ENCODE data around the gene NDST3.

The NDST3 gene

DNA sequence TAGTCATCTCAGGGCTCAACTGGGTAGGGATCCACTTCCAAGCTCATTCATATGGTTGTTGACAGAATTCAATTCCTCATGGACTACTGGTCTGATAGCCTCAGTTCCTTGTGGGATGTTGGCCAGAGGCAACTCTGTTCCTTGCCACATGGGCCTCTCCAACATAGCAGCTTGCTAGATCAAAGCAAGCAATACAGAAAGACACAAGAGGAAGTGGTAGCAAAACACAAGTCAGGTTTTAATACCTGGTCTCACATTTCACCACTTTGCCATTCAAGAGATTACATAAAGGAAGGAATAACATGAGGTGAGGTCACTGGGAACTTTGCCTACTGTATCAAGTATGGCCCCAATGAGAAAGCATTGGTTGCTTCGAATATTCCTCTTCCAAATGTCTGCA lies 239.4 kb downstream of the NDST3 start:
- TF ChIP-seq ZFP30 (CRISPR knock-in tag; IDR thresholded peaks at IDR 0.05) = no peak
- no peak for TF ChIP-seq ARNTL (CRISPR knock-in tag; IDR thresholded peaks at IDR 0.05; ENCODE audit: borderline replicate concordance, low read depth)
- no peak for TF ChIP-seq RARB (CRISPR knock-in tag; IDR thresholded peaks at IDR 0.05)
- TF ChIP-seq, protein P1, sequence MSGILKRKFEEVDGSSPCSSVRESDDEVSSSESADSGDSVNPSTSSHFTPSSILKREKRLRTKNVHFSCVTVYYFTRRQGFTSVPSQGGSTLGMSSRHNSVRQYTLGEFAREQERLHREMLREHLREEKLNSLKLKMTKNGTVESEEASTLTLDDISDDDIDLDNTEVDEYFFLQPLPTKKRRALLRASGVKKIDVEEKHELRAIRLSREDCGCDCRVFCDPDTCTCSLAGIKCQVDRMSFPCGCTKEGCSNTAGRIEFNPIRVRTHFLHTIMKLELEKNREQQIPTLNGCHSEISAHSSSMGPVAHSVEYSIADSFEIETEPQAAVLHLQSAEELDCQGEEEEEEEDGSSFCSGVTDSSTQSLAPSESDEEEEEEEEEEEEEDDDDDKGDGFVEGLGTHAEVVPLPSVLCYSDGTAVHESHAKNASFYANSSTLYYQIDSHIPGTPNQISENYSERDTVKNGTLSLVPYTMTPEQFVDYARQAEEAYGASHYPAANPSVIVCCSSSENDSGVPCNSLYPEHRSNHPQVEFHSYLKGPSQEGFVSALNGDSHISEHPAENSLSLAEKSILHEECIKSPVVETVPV (CRISPR knock-in tag; IDR thresholded peaks at IDR 0.05) = no peak
- no peak for TF ChIP-seq ZNF8 (CRISPR knock-in tag; IDR thresholded peaks at IDR 0.05)
- TF ChIP-seq ZNF565 (CRISPR knock-in tag; conservative IDR thresholded peaks at IDR 0.05; ENCODE audit: low read depth) = no peak
- TF ChIP-seq, protein P2, sequence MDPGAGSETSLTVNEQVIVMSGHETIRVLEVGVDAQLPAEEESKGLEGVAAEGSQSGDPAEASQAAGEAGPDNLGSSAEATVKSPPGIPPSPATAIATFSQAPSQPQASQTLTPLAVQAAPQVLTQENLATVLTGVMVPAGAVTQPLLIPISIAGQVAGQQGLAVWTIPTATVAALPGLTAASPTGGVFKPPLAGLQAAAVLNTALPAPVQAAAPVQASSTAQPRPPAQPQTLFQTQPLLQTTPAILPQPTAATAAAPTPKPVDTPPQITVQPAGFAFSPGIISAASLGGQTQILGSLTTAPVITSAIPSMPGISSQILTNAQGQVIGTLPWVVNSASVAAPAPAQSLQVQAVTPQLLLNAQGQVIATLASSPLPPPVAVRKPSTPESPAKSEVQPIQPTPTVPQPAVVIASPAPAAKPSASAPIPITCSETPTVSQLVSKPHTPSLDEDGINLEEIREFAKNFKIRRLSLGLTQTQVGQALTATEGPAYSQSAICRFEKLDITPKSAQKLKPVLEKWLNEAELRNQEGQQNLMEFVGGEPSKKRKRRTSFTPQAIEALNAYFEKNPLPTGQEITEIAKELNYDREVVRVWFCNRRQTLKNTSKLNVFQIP (CRISPR knock-in tag; IDR thresholded peaks at IDR 0.05; ENCODE audit: borderline replicate concordance, low read depth) = no peak
- no peak for TF ChIP-seq TOX (CRISPR knock-in tag; IDR thresholded peaks at IDR 0.05; ENCODE audit: borderline replicate concordance)
- TF ChIP-seq, protein P3, sequence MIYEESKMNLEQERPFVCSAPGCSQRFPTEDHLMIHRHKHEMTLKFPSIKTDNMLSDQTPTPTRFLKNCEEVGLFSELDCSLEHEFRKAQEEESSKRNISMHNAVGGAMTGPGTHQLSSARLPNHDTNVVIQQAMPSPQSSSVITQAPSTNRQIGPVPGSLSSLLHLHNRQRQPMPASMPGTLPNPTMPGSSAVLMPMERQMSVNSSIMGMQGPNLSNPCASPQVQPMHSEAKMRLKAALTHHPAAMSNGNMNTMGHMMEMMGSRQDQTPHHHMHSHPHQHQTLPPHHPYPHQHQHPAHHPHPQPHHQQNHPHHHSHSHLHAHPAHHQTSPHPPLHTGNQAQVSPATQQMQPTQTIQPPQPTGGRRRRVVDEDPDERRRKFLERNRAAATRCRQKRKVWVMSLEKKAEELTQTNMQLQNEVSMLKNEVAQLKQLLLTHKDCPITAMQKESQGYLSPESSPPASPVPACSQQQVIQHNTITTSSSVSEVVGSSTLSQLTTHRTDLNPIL (CRISPR knock-in tag; IDR thresholded peaks at IDR 0.05; ENCODE audit: low read depth) = no peak
- ATAC-seq = no peak

DNA sequence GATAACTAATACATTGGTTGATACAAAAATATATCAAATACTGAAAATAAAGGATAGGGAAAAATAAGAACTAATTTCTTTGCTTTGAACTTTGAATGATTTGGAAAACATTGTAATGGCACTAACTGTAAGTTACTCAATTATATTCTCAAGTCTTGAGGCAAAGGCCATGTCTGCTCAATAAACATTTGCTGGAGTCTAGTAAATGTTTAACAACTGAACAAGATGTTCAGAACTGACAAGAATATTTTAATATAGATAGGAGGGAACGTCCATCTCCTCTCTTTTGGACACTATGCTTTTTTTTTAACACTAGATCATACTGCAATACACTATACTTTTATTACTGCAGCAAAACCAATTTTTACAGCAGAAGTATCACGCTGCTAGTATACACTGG lies 242.3 kb downstream of the NDST3 start:
- ATAC-seq = no peak
- TF ChIP-seq ARNTL (CRISPR knock-in tag; IDR thresholded peaks at IDR 0.05; ENCODE audit: borderline replicate concordance, low read depth) (no peak), ZNF70 (CRISPR knock-in tag; IDR thresholded peaks at IDR 0.05) (no peak)
- TF ChIP-seq, protein P4, sequence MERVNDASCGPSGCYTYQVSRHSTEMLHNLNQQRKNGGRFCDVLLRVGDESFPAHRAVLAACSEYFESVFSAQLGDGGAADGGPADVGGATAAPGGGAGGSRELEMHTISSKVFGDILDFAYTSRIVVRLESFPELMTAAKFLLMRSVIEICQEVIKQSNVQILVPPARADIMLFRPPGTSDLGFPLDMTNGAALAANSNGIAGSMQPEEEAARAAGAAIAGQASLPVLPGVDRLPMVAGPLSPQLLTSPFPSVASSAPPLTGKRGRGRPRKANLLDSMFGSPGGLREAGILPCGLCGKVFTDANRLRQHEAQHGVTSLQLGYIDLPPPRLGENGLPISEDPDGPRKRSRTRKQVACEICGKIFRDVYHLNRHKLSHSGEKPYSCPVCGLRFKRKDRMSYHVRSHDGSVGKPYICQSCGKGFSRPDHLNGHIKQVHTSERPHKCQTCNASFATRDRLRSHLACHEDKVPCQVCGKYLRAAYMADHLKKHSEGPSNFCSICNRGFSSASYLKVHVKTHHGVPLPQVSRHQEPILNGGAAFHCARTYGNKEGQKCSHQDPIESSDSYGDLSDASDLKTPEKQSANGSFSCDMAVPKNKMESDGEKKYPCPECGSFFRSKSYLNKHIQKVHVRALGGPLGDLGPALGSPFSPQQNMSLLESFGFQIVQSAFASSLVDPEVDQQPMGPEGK (CRISPR knock-in tag; IDR thresholded peaks at IDR 0.05; ENCODE audit: borderline replicate concordance) = no peak

DNA sequence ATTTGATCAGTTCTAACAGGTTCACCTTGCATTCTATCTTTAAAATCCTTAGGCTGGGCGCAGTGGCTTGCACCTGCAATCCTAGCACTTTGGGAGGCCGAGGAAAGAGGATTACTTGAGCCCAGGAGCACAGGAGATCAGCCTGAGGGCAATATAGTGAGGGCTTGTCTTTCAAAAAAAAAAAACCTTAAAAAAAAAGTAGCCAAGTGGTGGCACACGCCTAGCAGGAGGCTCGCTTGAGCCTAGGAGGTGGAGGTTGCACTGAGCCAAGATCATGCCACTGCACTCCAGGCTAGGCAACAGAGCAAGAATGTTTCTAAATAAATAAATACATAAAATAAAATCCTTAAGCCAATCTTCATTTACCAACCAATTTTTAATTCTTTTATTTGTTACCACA lies 243.0 kb downstream of the NDST3 start:
- ATAC-seq = no peak
- TF ChIP-seq TOX (CRISPR knock-in tag; IDR thresholded peaks at IDR 0.05; ENCODE audit: borderline replicate concordance) (no peak), ZFP3 (CRISPR knock-in tag; IDR thresholded peaks at IDR 0.05) (no peak), PPARA (CRISPR knock-in tag; IDR thresholded peaks at IDR 0.05; ENCODE audit: borderline replicate concordance) (no peak), ISL1 (CRISPR knock-in tag; IDR thresholded peaks at IDR 0.05) (no peak), ZFP30 (CRISPR knock-in tag; IDR thresholded peaks at IDR 0.05) (no peak), ZNF565 (CRISPR knock-in tag; conservative IDR thresholded peaks at IDR 0.05; ENCODE audit: low read depth) (no peak), ESRRG (CRISPR knock-in tag; IDR thresholded peaks at IDR 0.05) (no peak), OSR1 (CRISPR knock-in tag; IDR thresholded peaks at IDR 0.05) (no peak), CSDC2 (CRISPR knock-in tag; IDR thresholded peaks at IDR 0.05) (no peak), SNAI2 (CRISPR knock-in tag; IDR thresholded peaks at IDR 0.05) (no peak), ZNF8 (CRISPR knock-in tag; IDR thresholded peaks at IDR 0.05) (no peak), GLIS3 (CRISPR knock-in tag; IDR thresholded peaks at IDR 0.05) (no peak), ZNF70 (CRISPR knock-in tag; IDR thresholded peaks at IDR 0.05) (no peak), ZC3H10 (CRISPR knock-in tag; IDR thresholded peaks at IDR 0.05) (no peak)
- TF ChIP-seq, protein P1 (CRISPR knock-in tag; IDR thresholded peaks at IDR 0.05) = no peak
- TF ChIP-seq, protein P3 (CRISPR knock-in tag; IDR thresholded peaks at IDR 0.05; ENCODE audit: low read depth) = no peak
- TF ChIP-seq, protein P5, sequence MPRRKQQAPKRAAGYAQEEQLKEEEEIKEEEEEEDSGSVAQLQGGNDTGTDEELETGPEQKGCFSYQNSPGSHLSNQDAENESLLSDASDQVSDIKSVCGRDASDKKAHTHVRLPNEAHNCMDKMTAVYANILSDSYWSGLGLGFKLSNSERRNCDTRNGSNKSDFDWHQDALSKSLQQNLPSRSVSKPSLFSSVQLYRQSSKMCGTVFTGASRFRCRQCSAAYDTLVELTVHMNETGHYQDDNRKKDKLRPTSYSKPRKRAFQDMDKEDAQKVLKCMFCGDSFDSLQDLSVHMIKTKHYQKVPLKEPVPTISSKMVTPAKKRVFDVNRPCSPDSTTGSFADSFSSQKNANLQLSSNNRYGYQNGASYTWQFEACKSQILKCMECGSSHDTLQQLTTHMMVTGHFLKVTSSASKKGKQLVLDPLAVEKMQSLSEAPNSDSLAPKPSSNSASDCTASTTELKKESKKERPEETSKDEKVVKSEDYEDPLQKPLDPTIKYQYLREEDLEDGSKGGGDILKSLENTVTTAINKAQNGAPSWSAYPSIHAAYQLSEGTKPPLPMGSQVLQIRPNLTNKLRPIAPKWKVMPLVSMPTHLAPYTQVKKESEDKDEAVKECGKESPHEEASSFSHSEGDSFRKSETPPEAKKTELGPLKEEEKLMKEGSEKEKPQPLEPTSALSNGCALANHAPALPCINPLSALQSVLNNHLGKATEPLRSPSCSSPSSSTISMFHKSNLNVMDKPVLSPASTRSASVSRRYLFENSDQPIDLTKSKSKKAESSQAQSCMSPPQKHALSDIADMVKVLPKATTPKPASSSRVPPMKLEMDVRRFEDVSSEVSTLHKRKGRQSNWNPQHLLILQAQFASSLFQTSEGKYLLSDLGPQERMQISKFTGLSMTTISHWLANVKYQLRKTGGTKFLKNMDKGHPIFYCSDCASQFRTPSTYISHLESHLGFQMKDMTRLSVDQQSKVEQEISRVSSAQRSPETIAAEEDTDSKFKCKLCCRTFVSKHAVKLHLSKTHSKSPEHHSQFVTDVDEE (CRISPR knock-in tag; IDR thresholded peaks at IDR 0.05) = no peak
- TF ChIP-seq, protein P4 (CRISPR knock-in tag; IDR thresholded peaks at IDR 0.05; ENCODE audit: borderline replicate concordance) = no peak
